HG03565 (cell line): ENCODE results near the gene OR52N1.

Experiments
- ATAC-seq: cut with Tn5 transposase; IDR thresholded peaks from one replicate; pipeline ENCODE4 v1.9.1; 2021; ENCODE audit warnings: mild to moderate bottlenecking, moderate library complexity; ENCODE audit not compliant: unreplicated experiment

Gene OR52N1

GRCh38 chr11:5791165-5791564 is at the start of gene OR52N1:
TSS of gene OR52N1 (minus strand) at chr11:5791265. CDS start at chr11:5788816, 2,449 bp downstream.
- no peak for ATAC-seq

GRCh38 chr11:5837695-5838094 is 46.6 kb upstream of the OR52N1 start:
- ATAC-seq: no peak

GRCh38 chr11:5833446-5833845 is 42.4 kb upstream of the OR52N1 start:
- no peak for ATAC-seq

GRCh38 chr11:5831196-5831829 is 40.2 kb upstream of the OR52N1 start:
- ATAC-seq: no peak

GRCh38 chr11:5818245-5818886 is 27.3 kb upstream of the OR52N1 start:
- ATAC-seq: peak; percentile 53

GRCh38 chr11:5815534-5815933 is 24.5 kb upstream of the OR52N1 start:
- ATAC-seq: no peak

GRCh38 chr11:5809905-5810795 is 19.1 kb upstream of the OR52N1 start:
- no peak for ATAC-seq

- ATAC-seq: no peak
These were observed 18.1 kb upstream of the OR52N1 start for GRCh38 chr11:5809122-5809519.

- peak; percentile 92 for ATAC-seq
These were observed 17.5 kb upstream of the OR52N1 start, which contains the start of gene OR52N2 for GRCh38 chr11:5808500-5809121. TSS of gene OR52N2 (plus strand) at chr11:5808924. CDS start at chr11:5820336, 11,412 bp downstream.

GRCh38 chr11:5807580-5807979 is 16.5 kb upstream of the OR52N1 start:
- no peak for ATAC-seq

GRCh38 chr11:5803982-5804381 is 12.9 kb upstream of the OR52N1 start:
- ATAC-seq: no peak

- ATAC-seq: no peak
These were observed 5.5 kb upstream of the OR52N1 start for GRCh38 chr11:5796541-5796940.

- no peak for ATAC-seq
These were observed 7.8 kb downstream of the OR52N1 start, which contains the start of gene OR52N5 for GRCh38 chr11:5783255-5783654. TSS of gene OR52N5 (minus strand) at chr11:5783355. CDS start at chr11:5778634, 4,721 bp downstream.

GRCh38 chr11:5767056-5767455 is 24.0 kb downstream of the OR52N1 start:
- ATAC-seq: no peak

GRCh38 chr11:5753943-5754342 is 37.1 kb downstream of the OR52N1 start, which contains the start of gene OR52N4:
TSS of gene OR52N4 (plus strand) at chr11:5754243. CDS start at chr11:5754741, 498 bp downstream.
- ATAC-seq: no peak

GRCh38 chr11:5749836-5750235 is 41.2 kb downstream of the OR52N1 start:
- ATAC-seq: no peak

- no peak for ATAC-seq
These were observed 44.5 kb downstream of the OR52N1 start for GRCh38 chr11:5746614-5747013.

GRCh38 chr11:5738431-5738830 is 52.6 kb downstream of the OR52N1 start:
- no peak for ATAC-seq

GRCh38 chr11:5737670-5738392 is 53.2 kb downstream of the OR52N1 start:
- no peak for ATAC-seq

- ATAC-seq: no peak
These were observed 54.0 kb downstream of the OR52N1 start for GRCh38 chr11:5737091-5737490.
